ENCODE results near the gene KIRREL2.

The KIRREL2 gene

GRCh38 chr19:35856546-35857149 is at the start of gene KIRREL2:
Gene KIRREL2 (plus strand): TSS chr19:35856911. CDS start chr19:35857120, 209 bp downstream.
- Mint-ChIP-seq H3K36me3 (no peaks in the 10 kb centered on the region), H3K4me3 (peak within 1 kb of the TSS; percentile 82), H3K27me3 (peaks cover 32% of the 10 kb centered on the region), H3K27ac (no peak within 1 kb of the TSS), H3K4me1 (peaks cover 16% of the 10 kb centered on the region), H3K9me3 (no peaks in the 10 kb centered on the region)

DNA sequence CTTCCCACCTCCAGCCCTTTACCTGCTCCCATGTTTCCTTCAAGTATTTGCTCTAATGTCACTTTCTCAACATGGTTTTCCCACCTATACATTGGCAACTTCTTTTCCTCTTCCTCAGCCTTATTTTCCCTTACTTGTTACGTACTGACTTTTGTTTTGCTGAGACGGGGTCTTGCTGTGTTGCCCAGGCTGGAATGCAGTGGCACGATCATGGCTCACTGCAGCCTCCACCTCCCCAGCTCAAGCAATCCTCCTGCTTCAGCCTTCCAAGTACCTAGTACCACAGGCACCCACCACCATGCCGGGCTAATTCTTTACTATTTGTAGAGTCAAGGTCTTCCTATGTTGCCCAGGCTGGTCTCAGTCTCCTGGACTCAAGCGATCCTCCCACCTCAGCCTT is 49.1 kb upstream of the KIRREL2 start:
- peaks cover 3% of the 10 kb centered on the region for H3K27me3 Mint-ChIP-seq
- H3K27ac Mint-ChIP-seq = no peak overlapping the region
- no peaks in the 10 kb centered on the region for H3K9me3 Mint-ChIP-seq
- H3K36me3 Mint-ChIP-seq = no peaks in the 10 kb centered on the region
- H3K4me1 Mint-ChIP-seq = no peaks in the 10 kb centered on the region
- H3K4me3 Mint-ChIP-seq = no peak overlapping the region

GRCh38 chr19:35811317-35812219 is 45.1 kb upstream of the KIRREL2 start:
- Mint-ChIP-seq H3K9me3 (no peaks in the 10 kb centered on the region), H3K4me3 (no peak overlapping the region), H3K27ac (no peak overlapping the region), H3K27me3 (peaks cover 5% of the 10 kb centered on the region), H3K4me1 (no peaks in the 10 kb centered on the region), H3K36me3 (no peaks in the 10 kb centered on the region)

- Mint-ChIP-seq H3K4me1 (no peaks in the 10 kb centered on the region), H3K4me3 (no peak within 1 kb of the TSS), H3K36me3 (no peaks in the 10 kb centered on the region), H3K27ac (no peak within 1 kb of the TSS), H3K9me3 (no peaks in the 10 kb centered on the region), H3K27me3 (peaks cover 7% of the 10 kb centered on the region)
Observed at GRCh38 chr19:35812220-35813042, 44.3 kb upstream of the KIRREL2 start, which contains the start of gene PRODH2. Gene PRODH2 (minus strand): TSS chr19:35812845. CDS start chr19:35812805, 40 bp downstream.

DNA sequence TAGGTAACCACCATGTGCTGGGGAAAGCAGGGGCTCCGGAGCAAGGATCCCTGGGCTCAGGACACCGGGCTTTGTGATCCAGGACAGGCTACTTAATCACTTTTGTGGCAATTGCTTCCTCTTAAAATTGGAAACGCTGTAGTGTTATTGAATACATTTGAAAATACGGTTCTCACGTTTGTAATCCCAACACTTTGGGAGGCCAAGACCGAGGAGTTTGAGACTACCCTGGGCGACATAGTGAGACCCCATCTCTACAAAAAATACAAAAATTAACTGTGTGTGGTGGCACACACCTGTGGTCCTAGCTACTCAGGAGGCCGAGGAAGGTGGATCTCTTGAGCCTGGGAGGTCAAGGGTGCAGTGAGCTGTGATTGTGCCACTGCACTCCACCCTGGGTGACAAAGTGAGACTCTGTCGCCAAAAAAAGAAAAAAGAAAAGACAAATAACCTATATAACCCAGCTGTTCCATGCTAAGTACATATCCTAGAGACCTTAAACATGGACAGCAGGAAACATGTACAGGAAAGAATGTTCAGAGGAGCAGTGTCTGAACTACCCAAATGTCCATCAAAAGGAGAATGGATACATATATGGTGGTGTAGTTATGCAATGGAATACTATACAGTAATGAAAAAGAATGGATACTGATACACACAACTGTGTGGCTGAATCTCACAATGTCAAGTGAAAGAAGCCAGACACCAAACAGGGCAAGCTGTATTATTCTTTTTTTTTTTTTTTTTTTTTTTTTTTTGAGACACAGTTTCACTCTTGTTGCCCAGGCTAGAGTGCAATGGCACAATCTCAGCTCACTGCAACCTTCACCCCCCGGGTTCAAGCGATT is 43.4 kb upstream of the KIRREL2 start:
- Mint-ChIP-seq H3K4me1 (no peaks in the 10 kb centered on the region), H3K27ac (no peak overlapping the region), H3K36me3 (no peaks in the 10 kb centered on the region), H3K27me3 (peaks cover 7% of the 10 kb centered on the region), H3K4me3 (no peak overlapping the region), H3K9me3 (no peaks in the 10 kb centered on the region)

GRCh38 chr19:35816262-35816661 is 40.4 kb upstream of the KIRREL2 start:
- no peak overlapping the region for H3K4me3 Mint-ChIP-seq
- H3K36me3 Mint-ChIP-seq = no peaks in the 10 kb centered on the region
- H3K4me1 Mint-ChIP-seq = no peaks in the 10 kb centered on the region
- no peak overlapping the region for H3K27ac Mint-ChIP-seq
- H3K27me3 Mint-ChIP-seq = peaks cover 7% of the 10 kb centered on the region
- no peaks in the 10 kb centered on the region for H3K9me3 Mint-ChIP-seq

- H3K4me3 Mint-ChIP-seq = no peak overlapping the region
Observed at GRCh38 chr19:35816846-35817245, 39.9 kb upstream of the KIRREL2 start.

GRCh38 chr19:35818445-35818844 is 38.3 kb upstream of the KIRREL2 start:
- Mint-ChIP-seq H3K4me3 (no peak overlapping the region), H3K36me3 (no peaks in the 10 kb centered on the region), H3K27ac (no peak overlapping the region), H3K4me1 (no peaks in the 10 kb centered on the region), H3K27me3 (peaks cover 10% of the 10 kb centered on the region), H3K9me3 (no peaks in the 10 kb centered on the region)

More at GRCh38 chr19:35816846-35817245, 39.9 kb upstream of the KIRREL2 start:
- Mint-ChIP-seq H3K27me3 (peaks cover 7% of the 10 kb centered on the region), H3K36me3 (no peaks in the 10 kb centered on the region), H3K27ac (no peak overlapping the region), H3K9me3 (no peaks in the 10 kb centered on the region), H3K4me1 (no peaks in the 10 kb centered on the region)

- Mint-ChIP-seq H3K9me3 (no peaks in the 10 kb centered on the region), H3K27me3 (peaks cover 14% of the 10 kb centered on the region), H3K36me3 (no peaks in the 10 kb centered on the region), H3K4me3 (no peak overlapping the region), H3K27ac (no peak overlapping the region), H3K4me1 (no peaks in the 10 kb centered on the region)
Observed at GRCh38 chr19:35822579-35822978, 34.1 kb upstream of the KIRREL2 start.

DNA sequence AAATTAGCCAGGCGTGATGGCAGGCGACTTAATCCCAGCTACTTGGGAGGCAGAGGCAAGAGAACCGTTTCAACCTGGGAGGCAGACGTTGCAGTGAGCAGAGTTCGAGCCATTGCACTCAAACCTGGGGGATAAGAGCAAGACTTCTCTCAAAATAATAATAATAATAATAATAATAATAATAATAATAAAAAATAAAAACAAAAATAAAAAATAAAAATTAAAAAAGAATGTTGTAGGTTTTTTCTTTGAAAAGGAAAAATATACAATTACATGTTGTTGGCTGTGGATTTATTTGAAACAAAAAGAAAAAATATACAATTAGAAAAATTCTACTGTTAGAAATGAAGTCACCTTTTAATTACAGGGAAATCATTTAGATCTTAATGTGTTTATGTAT is 32.6 kb upstream of the KIRREL2 start:
- Mint-ChIP-seq H3K27ac (no peak overlapping the region), H3K4me3 (no peak overlapping the region), H3K4me1 (no peaks in the 10 kb centered on the region), H3K36me3 (no peaks in the 10 kb centered on the region), H3K9me3 (no peaks in the 10 kb centered on the region), H3K27me3 (peaks cover 19% of the 10 kb centered on the region)

DNA sequence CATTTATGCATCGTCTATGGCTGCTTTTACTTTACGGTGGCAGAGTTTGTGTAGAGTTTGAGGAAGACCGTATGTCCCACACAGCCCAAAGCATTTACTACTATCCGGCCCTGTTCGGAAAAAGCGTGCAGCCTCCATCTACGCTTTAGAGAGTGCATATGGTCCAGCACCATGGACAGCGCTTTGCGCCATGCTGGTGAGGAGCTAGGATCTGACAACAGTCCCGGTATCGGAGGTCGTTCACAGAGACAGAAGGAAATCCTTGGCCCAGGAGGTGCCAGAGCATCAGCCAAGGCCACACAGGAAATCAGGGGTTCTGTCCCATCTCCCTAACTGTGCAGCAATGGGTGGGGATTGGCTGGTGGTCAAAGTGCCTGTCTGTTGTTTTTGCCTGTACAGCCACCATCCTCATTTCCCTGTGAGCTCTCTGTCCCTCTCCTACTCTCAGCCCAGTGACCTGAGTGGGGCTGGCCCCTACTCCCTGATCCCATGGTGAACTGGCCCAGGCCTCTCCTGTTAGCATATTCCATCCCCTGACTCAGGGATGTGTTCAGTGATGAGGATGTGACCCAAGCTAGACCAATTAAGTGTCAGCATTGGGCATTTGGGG is 27.9 kb upstream of the KIRREL2 start:
- Mint-ChIP-seq H3K27me3 (peaks cover 26% of the 10 kb centered on the region), H3K4me3 (no peak overlapping the region), H3K9me3 (no peaks in the 10 kb centered on the region), H3K4me1 (no peaks in the 10 kb centered on the region), H3K27ac (peak overlapping the region; percentile 36), H3K36me3 (no peaks in the 10 kb centered on the region)

DNA sequence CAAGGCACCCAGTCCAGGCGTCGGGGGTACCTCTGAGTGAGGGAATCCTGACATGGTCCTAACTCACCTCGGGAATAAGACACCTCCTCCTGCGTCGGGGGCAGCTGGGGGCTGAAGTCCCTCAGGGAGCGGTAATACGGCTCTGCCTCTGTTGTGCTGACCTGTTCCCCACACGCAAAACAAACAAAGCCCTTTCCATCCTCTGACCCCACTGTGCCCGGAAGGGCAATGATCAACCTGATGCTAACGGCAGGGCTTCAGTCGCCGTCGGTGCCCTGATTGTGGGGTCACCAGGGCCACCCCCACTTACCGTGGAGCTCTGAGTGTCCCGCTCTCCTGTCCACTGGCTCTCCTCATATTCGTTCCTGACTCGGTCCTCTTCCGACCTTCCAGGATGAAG is 25.7 kb upstream of the KIRREL2 start:
- Mint-ChIP-seq H3K27ac (no peak overlapping the region), H3K36me3 (no peaks in the 10 kb centered on the region), H3K27me3 (peaks cover 25% of the 10 kb centered on the region), H3K4me1 (no peaks in the 10 kb centered on the region), H3K4me3 (no peak overlapping the region), H3K9me3 (no peaks in the 10 kb centered on the region)

DNA sequence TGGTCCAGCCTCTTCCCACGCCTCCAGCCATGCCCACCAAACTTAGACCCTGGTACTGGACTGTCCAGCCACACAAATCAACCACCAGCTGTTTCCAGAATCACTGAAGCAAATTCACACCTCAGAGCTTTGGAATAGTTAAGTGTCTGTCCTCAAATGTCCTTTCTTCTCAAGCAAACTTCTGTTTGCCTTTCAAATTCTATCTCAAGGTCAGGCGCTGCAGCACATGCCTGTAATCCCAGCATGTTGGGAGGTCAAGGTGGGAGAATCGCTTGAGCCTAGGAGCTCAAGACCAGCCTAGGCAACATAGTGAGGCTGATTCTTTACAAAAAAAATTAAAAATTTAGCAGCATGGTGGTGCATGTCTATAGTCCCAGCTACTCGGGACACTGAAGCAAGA is 24.7 kb upstream of the KIRREL2 start:
- H3K27ac Mint-ChIP-seq = no peak overlapping the region

DNA sequence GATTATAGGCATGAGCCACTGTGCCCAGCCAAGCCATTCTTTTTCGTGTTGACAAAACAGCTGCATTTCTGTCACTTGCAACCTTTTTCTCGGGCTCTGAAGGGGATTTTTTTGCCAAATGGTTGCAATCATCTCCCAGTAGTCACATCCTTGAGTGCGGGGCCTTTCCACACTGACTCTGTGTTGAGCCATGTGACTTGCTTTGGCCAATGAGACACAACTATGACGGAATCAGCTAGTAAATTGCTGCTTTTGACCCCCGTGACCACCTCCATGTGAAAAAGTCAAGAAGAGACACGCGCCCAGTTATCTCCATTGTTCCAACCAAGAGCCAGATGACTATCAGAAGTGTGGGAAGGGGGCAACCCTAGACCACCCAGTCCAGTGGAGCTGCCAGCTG is 22.7 kb upstream of the KIRREL2 start:
- no peak overlapping the region for H3K27ac Mint-ChIP-seq
- peaks cover 24% of the 10 kb centered on the region for H3K27me3 Mint-ChIP-seq
- H3K36me3 Mint-ChIP-seq = no peaks in the 10 kb centered on the region
- no peak overlapping the region for H3K4me3 Mint-ChIP-seq
- H3K4me1 Mint-ChIP-seq = no peaks in the 10 kb centered on the region
- no peaks in the 10 kb centered on the region for H3K9me3 Mint-ChIP-seq

More for the DNA sequence above, 24.7 kb upstream of the KIRREL2 start:
- H3K36me3 Mint-ChIP-seq = no peaks in the 10 kb centered on the region
- no peaks in the 10 kb centered on the region for H3K9me3 Mint-ChIP-seq
- H3K4me1 Mint-ChIP-seq = no peaks in the 10 kb centered on the region
- H3K27me3 Mint-ChIP-seq = peaks cover 26% of the 10 kb centered on the region
- H3K4me3 Mint-ChIP-seq = no peak overlapping the region
